ENCODE data around the gene PIGK.

The PIGK gene

GRCh38 chr1:77164434-77164944, 54.7 kb downstream of the PIGK start:
- no peak for TF ChIP-seq CTCF (conservative IDR thresholded peaks at IDR 0.05)

DNA sequence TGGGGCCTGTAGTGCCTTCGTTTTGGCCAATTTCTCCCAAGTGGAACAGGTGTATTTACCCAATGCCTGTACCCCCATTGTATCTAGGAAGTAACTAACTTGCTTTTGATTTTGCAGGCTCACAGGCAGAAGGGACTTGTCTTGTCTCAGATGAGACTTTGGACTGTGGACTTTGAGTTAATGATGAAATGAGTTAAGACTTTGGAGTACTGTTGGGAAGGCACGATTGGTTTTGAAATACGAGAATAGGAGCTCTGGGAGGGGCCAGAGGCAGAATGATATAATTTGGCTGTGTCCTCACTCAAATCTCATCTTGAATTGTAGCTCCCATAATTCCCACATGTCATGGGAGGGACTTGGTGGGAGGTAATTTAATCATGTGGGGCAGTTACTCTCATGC, 59.5 kb downstream of the PIGK start:
- H3K27ac ChIP-seq = peak overlapping the region; percentile 20; the same call in 1 of the 2 replicates

More at GRCh38 chr1:77164434-77164944, 54.7 kb downstream of the PIGK start:
- H3K27ac ChIP-seq = peak overlapping the region; percentile 22; the same call in 1 of the 2 replicates

GRCh38 chr1:77156214-77156613, 63.0 kb downstream of the PIGK start:
- peak overlapping the region; percentile 45 for H3K27ac ChIP-seq
- no peak for TF ChIP-seq CTCF (conservative IDR thresholded peaks at IDR 0.05)

GRCh38 chr1:77146270-77146669, 73.0 kb downstream of the PIGK start:
- no peak overlapping the region for H3K27ac ChIP-seq
- TF ChIP-seq CTCF (conservative IDR thresholded peaks at IDR 0.05) = no peak

DNA sequence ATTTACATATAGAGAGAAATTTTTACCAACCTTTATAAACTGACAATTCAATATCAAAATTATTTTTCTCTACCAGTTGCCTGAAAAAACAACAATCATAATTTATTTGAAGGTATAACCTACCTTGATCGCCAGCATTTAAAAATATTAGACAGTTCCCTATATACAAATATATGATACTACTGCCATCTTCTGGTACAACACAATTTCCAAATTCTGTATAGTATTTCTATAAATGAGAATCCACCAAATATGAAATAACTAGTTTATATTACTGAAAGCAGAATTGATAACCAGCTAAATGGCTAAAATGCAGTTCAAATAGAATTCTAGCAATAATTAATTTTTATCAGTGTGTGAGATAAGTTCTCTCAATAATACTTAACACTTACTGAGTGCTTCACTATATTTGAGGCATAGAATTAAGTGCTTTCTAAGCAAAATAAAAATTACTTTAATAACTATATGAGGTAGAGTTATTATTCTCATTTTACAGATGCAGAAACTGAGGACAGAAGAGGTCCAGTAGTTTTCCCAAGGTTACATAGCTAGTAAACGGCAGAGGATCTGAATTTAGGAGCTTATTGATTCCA, 75.6 kb downstream of the PIGK start:
- peak; percentile 71 for TF ChIP-seq CTCF (conservative IDR thresholded peaks at IDR 0.05)
- H3K27ac ChIP-seq = no peak overlapping the region

GRCh38 chr1:77139389-77139788, 79.8 kb downstream of the PIGK start:
- no peak for TF ChIP-seq CTCF (conservative IDR thresholded peaks at IDR 0.05)
- no peak overlapping the region for H3K27ac ChIP-seq

- no peak overlapping the region for H3K27ac ChIP-seq
- TF ChIP-seq CTCF (conservative IDR thresholded peaks at IDR 0.05) = no peak
Measured at GRCh38 chr1:77134359-77134758, 84.9 kb downstream of the PIGK start.

DNA sequence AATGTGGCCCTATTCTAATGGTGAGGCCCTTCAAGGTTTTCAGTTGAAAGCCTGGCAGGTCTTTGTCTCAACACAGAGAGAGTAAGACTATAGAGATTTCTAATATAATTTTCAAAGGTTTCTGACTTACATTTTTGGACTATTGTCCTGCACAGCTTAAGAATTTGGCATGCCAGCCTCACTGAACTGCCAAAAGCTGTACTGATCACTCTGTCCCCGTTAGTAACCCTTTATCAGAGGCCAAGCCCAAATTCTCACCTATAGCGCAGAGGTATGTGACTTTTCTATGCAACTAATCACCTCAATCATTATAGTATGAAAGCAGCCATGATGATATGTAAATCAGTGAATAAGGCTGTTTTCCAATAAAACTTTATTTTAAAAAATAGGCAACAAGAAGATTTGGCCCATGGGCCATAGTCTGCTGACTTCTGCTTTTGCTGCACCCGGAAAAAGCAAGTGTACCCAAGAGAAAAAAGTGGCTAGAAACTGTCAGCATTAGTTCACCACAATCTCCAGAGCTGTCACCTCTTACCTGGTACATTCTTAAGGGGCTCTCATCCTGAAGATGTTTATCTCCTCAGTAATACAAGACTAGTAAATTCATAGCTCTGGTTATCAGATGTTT, 85.4 kb downstream of the PIGK start:
- no peak for TF ChIP-seq CTCF (conservative IDR thresholded peaks at IDR 0.05)
- no peak overlapping the region for H3K27ac ChIP-seq
